DMS153 treated with DMSO at 0.1 percent for 48 hours (cell line): Measurements from ENCODE around the gene AP1B1.
"Not testable (repeated sequence)": the region's sequence is repeated elsewhere in the genome, so short reads cannot be mapped to it uniquely, and the experiment has no call there.

Source experiments
- DNase-seq: peaks from one replicate; lab custom pipeline; 2025; ENCODE audit not compliant: unreplicated experiment; lab: John Stamatoyannopoulos, UW

AP1B1 gene

GRCh38 chr22:29351891-29352290 is 36.5 kb downstream of the AP1B1 start:
- no peak for DNase-seq

GRCh38 chr22:29351042-29351441 is 37.3 kb downstream of the AP1B1 start:
- no peak for DNase-seq

- peak; percentile 31 for DNase-seq
These were observed 39.4 kb downstream of the AP1B1 start for GRCh38 chr22:29348956-29349355.

- DNase-seq, result no peak
These were observed 40.3 kb downstream of the AP1B1 start for GRCh38 chr22:29348041-29348440.

GRCh38 chr22:29346659-29347058 is 41.7 kb downstream of the AP1B1 start:
- no peak for DNase-seq

GRCh38 chr22:29345932-29346331 is 42.4 kb downstream of the AP1B1 start:
- no peak for DNase-seq

GRCh38 chr22:29344889-29345288 is 43.5 kb downstream of the AP1B1 start:
- not testable (repeated sequence) for DNase-seq

- DNase-seq, result peak; percentile 84
These were observed 44.2 kb downstream of the AP1B1 start for GRCh38 chr22:29344137-29344536.

GRCh38 chr22:29343313-29343805 is 45.0 kb downstream of the AP1B1 start:
- DNase-seq, result peak; percentile 5

GRCh38 chr22:29342577-29343312 is 45.6 kb downstream of the AP1B1 start:
- no peak for DNase-seq

- no peak for DNase-seq
These were observed 46.2 kb downstream of the AP1B1 start for GRCh38 chr22:29342177-29342576.

GRCh38 chr22:29341849-29342127 is 46.6 kb downstream of the AP1B1 start:
- DNase-seq, result no peak

GRCh38 chr22:29341056-29341848 is 47.1 kb downstream of the AP1B1 start:
- no peak for DNase-seq

- no peak for DNase-seq
These were observed 47.8 kb downstream of the AP1B1 start for GRCh38 chr22:29340566-29340965.

GRCh38 chr22:29339381-29340235 is 48.8 kb downstream of the AP1B1 start:
- DNase-seq, result no peak

- DNase-seq, result no peak
These were observed 50.0 kb downstream of the AP1B1 start for GRCh38 chr22:29338398-29338797.

- DNase-seq, result no peak
These were observed 50.6 kb downstream of the AP1B1 start for GRCh38 chr22:29337631-29338284.

- no peak for DNase-seq
These were observed 51.4 kb downstream of the AP1B1 start for GRCh38 chr22:29336751-29337490.

- no peak for DNase-seq
These were observed 52.7 kb downstream of the AP1B1 start for GRCh38 chr22:29335656-29336055.

GRCh38 chr22:29334696-29335344 is 53.5 kb downstream of the AP1B1 start:
- DNase-seq, result no peak
